CD4-positive, alpha-beta T cell treated with Interleukin-17A for 1 hour (primary cell): ENCODE data around the gene RARS2.
"Not testable (repeated sequence)": the region's sequence is repeated elsewhere in the genome, so short reads cannot be mapped to it uniquely, and the experiment has no call there.

Experiments
- DNase-seq: peaks from one replicate; pipeline ENCODE4 v3.0.0-alpha.2; 2020

Gene RARS2, protein sequence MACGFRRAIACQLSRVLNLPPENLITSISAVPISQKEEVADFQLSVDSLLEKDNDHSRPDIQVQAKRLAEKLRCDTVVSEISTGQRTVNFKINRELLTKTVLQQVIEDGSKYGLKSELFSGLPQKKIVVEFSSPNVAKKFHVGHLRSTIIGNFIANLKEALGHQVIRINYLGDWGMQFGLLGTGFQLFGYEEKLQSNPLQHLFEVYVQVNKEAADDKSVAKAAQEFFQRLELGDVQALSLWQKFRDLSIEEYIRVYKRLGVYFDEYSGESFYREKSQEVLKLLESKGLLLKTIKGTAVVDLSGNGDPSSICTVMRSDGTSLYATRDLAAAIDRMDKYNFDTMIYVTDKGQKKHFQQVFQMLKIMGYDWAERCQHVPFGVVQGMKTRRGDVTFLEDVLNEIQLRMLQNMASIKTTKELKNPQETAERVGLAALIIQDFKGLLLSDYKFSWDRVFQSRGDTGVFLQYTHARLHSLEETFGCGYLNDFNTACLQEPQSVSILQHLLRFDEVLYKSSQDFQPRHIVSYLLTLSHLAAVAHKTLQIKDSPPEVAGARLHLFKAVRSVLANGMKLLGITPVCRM

DNA sequence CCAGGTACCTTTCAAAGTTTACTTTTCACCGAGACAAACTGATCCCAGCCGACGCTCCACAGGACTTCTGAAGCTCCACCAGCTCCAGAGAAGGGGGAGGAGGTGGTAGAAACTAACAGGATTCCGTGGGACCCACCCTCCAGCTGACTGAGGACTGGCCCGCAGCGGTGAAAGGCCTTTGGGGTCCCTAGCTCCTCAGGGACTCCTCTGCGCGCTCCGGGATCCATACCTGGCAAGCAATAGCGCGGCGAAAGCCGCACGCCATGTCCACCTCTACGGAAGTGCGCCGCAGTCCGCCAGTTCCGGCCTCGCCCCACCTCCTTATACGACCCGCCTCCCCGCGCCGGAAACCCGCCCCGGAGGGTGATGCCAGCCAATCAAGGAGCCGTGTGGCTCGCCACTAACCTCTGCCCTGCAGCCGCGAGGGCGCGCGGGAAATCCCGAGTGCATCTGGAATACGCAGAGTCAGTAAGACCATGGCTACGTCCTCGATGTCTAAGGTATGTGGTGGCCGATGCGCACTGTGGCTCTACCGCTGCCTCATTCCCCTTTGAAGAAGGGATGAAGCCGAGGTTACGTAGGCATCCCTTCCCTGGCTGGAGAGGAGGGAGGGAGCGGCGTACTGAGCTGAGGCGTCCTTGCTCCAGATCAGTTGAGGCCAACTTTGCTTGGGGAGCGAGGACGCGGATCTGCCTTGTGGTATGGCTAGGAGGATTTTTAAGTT, at the start of gene RARS2, which contains the start of gene ORC3:
RARS2 (minus strand) TSS at position 295 of the 724 bp plus-strand sequence; CDS start at position 265, 30 bp downstream.
ORC3 (plus strand) TSS at position 443 of the 724 bp plus-strand sequence; CDS start at position 477, 34 bp downstream.
- peak; percentile 95 for DNase-seq

DNA sequence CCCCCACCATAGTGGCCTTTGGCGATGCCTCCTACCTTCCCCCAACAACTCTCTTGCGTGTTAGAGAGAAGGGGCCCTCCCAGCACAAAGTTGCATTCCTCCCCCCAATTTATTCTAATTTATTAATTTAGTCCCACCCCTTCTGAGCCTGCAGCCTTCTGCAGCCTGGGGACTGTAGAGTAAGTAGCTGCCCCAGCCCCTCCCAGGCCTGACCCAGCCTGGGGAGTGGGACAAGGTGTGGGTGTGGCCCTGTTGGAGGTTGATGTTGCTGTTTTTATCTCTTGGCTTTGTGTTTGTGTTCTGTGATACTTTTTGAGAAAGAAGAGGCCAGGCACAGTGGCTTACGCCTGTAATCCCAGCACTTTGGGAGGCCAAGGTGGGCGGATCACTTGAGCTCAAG, 49.6 kb upstream of the RARS2 start:
- no peak for DNase-seq

DNA sequence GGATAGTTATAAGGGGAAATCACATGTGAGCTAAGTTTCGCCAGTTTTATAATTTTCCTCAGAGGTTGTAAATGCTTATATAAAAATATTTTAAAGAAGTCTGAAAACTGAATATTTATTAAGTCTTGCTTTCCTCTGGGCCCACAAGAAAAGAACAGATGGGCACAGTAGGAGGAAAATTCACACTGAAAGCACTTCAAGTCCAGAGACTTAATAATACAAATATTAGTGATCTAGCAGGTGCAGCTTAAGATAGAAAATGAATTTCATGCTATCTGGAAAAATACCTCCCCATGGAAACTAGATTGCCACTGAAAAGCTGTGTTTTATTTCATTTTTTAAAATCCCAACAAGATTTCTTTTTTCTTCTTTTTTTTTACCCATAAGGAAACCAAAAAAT, 47.3 kb upstream of the RARS2 start:
- DNase-seq, result no peak

DNA sequence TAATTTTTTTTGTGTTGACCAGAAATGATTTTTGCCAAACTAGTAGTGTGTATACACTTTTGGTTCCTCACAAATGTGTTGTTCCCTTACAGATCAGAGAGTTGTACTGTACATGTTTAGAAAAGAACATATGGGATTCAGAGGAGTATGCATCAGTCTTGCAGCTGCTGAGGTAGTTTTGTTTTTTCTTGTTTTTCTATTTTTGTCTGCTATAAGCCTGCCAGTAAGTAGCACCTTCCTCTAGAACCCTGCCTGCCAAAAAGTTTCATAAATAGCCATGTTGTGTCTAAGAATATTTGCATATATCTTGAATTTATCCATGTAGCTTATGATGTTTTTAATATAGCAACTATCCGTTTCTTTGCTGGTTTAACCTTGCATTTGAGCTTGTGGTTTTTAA, 46.5 kb upstream of the RARS2 start:
- DNase-seq, result no peak

DNA sequence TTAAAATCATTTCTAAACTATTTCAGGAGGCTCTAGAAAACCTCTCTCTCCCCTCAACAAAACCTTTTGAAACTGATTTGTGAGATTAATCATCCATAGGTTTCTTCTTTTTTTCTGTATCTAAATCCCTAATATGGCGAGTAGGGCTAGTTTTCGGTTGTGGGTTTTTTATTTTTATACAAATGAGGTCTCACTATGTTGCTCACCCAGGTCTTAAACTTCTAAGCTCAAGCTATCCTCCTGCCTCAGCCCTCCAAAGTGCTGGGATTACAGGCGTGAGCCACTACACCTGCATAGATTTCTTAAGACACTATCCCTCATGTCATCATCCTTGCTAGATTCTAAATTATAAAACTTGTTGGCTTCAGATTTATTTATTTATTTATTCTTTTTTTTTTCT, 44.1 kb upstream of the RARS2 start:
- no peak for DNase-seq

DNA sequence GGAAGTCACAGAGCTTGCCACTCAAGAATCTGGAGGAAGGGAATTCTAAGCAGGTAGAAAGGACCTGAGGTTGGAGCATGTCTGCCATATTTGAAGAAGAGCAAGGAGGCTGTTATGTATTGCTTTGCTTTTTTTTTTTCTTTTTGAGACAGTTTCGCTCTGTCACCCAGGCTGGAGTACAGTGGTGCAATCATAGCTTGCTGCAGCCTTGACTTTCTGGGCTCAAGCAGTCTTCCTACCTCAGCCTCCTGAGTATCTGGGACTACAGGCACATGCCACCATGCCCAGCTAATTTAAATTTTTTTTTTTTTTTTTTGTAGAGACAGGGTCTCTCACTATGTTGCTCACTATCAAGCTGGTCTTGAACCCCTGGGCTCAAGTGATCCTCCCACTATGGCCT, 41.0 kb upstream of the RARS2 start:
- no peak for DNase-seq

DNA sequence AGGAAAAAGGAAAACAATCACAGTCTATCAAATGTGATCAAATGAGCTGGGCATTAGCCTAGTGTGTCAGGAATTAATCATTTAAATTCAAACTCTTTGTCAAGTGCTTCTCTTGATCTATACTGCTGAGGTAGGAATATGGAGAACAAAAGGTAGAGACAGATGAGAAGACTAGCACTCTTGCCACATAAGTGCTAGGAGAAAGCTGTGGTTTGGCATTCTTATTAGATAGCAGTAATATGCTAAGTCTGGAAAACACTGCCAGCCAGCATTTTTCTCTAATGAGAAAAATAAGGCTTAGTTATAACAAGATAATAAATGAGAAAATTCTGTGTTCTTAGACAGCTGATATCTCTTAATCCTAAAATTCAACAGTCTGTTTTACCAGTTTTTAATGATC, 39.1 kb upstream of the RARS2 start:
- DNase-seq, result no peak

DNA sequence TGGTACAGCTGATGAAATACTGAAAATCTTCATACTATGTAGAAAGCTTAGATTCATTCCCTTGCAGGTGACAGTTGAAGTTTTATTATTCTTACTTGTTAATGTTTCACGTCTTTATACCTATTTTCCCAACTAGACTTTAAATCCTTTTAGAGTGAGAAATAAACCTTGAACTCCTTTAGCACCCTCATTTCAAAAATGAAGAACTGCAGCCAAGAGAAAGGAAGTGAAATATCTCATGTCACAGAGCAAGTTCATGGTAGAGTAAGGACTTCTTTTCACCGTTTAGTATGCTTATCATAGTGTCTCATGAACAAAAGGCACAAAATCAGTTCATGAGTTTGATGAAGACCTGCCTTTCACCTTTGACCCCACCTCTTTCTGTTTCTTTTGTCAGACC, 38.6 kb upstream of the RARS2 start:
- no peak for DNase-seq

DNA sequence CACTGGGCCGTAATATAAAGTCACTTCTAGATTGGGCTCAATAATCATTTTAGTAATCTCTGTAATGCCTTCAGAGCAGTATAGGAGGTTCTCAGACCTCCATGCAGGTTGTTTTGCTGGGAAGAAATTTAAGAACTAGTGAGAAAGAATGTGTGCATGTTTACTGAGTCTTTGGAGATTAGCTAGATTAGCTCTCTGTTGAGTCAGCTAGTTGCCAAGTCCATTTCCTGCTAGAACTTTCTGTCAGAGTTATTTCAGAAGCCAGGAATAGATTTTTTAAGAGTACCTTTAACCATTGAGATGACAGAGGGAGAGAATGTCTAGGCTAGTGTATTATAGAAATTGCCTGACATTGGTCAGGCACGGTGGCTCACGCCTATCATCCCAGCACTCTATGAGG, 33.5 kb upstream of the RARS2 start:
- DNase-seq, result no peak

DNA sequence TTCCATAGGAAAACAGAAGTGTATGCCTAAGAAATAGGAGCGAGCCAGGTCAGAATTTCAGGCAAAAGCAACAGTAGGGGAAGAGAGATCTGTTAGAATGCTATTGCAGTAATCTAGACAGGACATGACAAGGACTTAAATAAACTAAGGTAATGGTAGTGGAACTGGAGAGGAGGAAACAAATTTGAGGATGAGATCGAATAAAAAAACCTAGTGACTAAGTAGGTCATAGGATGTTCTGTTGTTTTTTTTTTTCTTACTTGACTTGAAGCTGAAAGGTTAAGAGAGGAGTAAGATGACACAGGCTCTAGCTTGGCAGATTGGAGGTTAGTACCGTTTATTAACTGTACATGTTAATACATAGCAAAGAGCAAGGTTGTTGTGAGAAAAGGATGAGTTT, 28.7 kb upstream of the RARS2 start:
- DNase-seq, result no peak

DNA sequence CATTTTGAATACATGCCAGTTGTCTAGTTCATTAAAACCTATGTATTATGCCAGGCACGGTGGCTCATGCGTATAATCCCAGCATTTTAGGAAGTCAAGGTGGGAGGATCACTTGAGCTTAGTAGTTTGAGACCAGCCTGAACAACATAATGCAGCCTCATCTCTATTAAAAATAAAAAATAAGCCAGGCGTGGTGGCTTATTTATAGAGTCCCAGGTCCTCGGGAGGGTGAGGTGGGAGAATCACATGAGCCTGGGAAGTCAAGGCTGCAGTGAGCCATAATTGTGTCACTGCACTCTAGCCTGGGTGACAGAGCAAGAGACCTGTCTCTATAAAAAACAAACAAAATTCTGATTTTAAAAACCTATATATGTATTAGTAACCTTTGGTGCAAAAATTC, 27.6 kb upstream of the RARS2 start:
- no peak for DNase-seq

DNA sequence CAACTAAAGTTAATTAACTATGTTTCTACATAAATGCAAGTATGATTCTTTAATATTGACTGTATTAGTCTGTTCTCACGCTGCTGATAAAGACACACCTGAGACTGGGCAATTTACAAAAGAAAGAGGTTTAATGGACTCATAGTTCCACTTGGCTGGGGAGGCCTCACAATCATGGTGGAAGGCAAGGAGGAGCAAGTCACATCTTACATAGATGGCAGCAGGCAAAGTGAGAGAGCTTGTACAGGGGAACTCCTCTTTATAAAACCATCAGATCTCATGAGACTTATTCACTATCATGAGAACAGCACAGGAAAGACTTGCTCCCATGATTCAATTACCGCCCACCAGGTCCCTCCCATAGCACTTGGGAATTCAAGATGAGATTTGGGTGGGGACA, 23.2 kb upstream of the RARS2 start:
- not testable (repeated sequence) for DNase-seq

DNA sequence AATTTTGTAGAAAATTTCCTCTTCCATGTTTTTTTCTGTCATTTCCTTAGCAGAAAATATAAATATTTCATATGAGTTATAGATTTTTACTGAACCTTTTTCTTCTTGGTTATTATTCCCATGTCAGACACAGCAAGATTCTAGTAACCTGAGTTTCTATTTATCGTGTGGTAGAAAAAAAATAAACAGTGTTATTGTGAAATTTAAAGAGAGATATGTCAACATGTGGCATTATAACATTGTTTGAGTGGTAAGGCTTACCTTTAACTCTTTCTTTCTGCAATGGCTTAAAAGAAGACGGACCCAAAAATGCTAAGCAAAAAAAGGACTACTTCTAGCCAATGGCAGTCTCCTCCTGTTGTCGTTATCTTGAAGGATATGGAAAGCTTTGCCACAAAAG, 19.0 kb upstream of the RARS2 start:
- DNase-seq, result no peak

DNA sequence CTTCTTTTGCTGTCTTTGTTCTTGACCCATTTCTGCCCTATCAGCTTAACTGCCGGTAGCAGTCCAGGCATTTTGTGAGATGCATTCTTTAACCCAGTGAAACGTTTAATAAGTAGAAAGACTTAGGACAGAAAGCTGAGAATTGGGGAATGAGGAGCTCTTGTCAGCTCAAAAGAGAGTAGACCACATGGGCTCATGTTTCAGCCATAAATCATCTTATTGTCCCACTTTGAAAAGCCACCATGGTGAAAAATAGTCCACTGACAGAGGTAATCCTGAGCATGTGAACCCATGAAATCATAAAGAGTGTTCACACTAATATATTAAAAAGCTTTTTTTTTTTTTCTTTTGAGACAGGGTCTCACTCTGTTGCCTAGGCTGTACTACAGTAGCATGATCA, 16.4 kb upstream of the RARS2 start:
- no peak for DNase-seq

DNA sequence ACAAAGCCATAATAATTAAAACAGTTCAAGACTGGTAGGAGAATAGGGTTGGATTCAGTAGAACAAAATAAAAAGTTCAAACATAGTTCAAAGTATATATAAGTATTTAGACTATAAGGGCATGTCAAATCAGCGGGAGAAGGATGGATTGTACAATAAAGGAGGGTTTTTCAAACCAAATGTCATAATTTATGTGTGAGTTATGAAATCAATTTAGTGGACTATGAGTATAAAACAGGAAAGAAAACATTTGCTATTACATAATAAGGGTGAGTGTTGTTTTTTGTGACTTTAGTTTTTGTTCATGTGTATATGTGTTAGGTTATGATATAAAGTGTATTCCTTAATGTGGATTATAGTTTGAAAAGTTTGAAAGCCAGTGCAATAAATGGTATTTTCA, 10.8 kb upstream of the RARS2 start:
- no peak for DNase-seq

DNA sequence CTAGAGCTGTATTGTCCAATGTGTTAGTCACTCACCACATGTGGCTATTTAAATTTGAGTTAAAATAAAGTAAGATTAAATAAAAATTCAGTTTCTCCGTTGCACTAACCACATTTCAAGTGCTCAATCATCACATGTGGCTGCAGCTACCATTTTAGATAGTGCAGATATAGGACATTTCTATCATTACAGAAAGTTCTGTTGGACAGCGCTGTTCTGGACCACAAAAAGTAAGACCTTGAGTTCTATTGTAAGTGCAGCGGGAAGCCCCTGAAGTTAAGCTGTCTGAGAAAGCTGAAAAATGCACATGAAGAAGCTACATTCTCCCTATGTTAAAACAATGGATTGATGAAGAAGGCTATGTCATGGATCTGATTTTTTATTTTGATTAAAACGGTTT, 1.2 kb upstream of the RARS2 start:
- DNase-seq, result no peak

DNA sequence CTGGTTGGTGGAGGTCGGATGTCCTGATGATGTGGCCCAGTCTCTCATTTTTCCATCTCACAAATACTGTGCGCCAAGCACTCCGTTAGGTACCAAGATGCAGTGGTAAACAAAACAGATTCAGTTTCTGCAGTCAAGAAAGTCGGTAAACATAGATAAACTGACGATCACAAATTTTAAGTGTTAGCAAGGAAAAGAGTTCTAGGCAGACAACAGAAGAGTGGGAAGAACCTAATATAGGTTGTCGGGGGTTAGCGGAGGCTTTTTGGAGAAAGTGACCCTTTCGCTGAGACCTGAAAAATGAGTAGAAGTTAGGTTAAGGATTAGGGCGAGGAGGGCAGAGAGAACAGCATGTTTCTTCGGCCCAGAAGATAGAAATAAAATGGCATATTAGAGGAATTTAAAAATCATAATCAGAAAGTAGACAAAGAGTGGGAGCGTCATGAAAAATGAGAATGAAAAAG, 662 bp upstream of the RARS2 start:
- no peak for DNase-seq

DNA sequence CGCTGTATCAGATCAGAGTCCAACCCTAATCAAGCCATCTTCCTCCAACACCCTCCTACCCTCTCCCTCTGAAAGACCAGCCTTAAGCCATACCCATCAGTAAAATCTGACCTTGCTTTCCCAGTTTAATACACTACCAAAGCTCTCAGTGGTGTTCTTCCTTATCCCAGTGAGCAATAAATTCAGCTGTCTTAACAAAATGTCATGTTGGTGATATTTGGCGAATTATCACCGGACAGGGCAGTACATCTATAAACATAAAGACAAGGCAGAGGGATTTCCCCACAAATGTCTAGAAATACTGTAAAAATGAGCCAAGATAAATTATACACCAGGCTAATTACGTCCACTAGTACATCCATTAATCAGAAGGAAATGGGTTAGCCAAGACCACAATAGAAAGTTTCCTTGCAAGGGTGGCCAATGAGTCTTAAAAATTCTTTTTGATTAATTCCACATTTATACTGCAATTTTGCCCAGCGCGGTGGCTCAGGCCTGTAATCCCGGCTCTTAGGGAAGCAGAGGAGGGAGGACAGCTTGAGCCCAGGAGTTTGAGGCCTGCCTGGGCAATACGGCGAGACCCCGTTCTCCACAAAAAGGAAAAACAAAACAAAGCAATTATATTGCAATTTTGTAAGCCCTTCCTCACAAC, 905 bp downstream of the RARS2 start:
- no peak for DNase-seq

DNA sequence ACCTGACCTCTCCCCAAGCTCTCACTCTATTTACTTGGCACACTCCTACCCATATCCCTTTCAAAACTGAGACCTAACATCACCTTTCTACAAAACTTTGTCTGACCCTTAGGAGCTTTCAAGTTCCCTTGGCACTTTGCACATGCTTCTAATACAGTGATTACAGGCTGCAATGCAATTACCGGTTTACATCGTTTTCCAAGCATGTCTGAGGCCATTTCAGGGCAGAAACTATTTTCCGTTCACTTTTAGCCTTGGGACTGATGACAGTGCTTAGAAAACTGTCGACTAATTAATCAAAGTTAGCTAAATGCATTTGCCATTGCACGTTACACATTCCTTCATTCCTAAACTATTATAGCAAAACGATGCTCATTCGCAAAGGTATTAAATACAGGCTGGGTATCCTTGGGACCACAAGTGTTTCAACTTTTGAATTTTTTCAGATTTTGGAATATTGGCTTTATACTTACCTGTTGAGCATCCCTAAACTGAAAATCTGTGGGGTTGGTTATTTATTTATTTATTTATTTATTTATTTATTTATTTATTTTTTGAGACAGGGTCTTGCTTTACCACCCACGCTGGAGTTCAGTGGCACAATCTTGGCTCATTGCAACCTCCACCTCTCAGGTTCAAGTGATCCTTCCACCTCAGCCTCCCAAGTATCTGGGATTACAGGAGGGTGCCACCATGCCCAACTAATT, 3.3 kb downstream of the RARS2 start:
- no peak for DNase-seq

DNA sequence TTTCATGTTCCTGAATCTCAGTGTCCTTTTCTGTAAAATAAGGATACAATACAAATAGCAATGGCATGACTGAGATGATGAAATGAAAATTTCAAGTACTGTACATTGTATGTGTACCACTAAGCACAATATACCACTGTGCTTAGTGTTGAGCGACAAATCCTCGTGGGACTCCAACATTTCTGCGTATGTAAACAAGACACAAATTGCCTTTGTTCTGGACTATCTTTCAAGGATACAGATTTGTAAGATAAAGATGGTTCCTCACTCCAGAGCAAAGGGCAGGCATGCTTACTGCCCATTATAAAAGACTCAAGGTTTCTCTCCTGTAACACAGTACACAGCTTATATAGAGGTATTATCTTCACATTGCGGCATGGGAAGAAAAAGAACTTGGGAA, 6.0 kb downstream of the RARS2 start:
- no peak for DNase-seq

DNA sequence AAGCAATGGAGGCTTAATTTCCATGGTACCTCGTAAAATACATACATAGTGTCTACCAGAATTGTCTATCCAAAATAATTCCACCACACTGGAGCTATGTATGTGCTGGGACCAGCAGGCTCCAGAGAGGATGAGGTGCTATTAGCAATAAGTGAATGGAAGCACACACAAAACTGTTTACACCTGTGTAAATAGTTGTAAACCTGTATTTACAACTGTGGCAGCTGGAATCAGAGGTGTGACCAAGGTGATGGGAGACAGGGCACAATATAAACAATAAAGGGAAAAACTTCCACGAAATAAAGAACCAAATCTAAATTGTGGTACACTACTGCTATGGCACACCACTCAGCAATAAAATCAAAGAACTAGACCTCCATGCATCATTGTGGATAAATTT, 14.4 kb downstream of the RARS2 start:
- no peak for DNase-seq

DNA sequence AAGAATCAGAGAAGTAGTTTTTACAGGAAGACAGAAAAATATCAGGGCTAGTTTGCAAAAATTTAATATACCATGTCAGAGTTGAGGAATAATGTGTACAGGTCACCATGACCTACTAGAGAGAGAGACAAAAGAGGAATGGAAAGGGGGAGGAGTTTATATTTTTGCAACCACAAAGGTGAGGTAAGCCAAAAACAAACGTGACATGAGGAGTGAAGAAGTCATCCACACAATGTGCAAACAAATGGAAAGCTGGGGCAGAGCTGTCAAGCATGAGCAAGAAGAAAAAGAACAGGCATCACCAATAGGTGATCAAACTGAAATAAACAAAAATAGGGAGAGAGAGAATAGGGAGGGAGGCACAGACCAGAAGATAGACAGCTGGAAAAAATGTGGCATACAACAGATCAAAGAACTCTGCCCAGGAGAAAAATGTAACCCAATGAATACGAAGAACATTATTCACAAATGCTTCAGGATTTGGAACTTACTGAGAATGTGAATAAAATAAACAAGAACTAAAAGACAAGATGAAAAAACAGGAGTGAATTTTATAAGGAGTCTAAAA, 15.5 kb downstream of the RARS2 start:
- DNase-seq, result no peak
